GM19328 (cell line): Measurements from ENCODE around the gene KRT84.
"Not testable (repeated sequence)": the region's sequence is repeated elsewhere in the genome, so short reads cannot be mapped to it uniquely, and the experiment has no call there.

Experiments
- ATAC-seq: cut with Tn5 transposase; IDR thresholded peaks from one replicate; pipeline ENCODE4 v1.9.1; 2021; ENCODE audit warnings: mild to moderate bottlenecking, moderate library complexity; ENCODE audit not compliant: unreplicated experiment

KRT84 gene

DNA sequence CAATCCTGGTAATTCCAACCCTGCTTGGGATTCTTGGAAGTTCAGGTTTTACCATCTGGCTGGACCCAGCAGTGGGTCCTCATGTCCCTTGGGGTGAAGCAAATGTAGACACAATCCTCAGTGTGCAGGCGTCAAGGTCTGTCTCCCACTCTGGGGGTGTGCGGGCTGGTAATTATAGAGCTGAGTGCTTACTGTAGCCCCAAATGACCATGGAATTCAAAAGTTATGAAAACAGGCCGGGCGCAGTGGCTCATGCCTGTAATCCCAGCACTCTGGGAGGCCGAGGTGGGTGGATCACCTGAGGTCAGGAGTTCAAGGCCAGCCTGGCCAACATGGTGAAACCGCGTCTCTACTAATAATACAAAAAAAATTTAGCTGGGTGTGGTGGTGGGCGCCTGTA lies 40.4 kb downstream of the KRT84 start:
- not testable (repeated sequence) for ATAC-seq

DNA sequence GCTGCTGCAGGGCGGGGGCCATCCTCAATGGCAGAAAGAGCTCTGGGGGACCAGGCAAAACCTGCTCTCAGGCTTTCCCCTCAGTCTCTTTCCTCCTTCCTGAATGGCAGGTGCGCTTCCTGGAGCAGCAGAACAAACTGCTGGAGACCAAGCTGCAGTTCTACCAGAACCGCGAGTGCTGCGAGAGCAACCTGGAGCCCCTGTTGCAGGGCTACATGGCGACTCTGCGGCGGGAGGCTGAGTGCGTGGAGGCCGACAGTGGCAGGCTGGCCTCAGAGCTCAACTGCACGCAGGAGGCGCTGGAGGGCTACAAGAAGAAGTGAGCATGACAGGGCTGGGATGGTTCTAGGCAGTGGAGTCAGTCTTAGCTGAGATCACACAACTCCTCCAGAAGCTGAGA lies 41.3 kb downstream of the KRT84 start:
- ATAC-seq: no peak

DNA sequence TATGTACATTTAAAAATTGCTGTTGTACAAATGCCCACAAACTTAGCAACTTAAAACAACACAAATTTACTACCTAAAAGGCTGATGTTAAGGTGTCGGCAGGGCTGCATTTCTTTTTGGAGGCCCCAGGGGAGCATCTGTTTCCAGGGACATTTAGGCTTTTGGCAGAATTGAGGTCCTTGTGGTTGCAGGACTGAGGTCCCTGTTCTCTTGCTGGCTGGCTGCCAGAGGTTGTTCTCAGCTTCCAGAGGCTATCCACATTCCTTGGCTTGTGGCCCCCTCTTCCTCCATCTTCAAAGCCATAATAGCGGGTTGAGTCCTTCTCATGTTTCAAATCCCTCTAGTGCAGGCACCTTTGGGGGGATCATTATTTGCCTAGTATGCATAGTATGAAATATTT lies 41.9 kb downstream of the KRT84 start:
- no peak for ATAC-seq

DNA sequence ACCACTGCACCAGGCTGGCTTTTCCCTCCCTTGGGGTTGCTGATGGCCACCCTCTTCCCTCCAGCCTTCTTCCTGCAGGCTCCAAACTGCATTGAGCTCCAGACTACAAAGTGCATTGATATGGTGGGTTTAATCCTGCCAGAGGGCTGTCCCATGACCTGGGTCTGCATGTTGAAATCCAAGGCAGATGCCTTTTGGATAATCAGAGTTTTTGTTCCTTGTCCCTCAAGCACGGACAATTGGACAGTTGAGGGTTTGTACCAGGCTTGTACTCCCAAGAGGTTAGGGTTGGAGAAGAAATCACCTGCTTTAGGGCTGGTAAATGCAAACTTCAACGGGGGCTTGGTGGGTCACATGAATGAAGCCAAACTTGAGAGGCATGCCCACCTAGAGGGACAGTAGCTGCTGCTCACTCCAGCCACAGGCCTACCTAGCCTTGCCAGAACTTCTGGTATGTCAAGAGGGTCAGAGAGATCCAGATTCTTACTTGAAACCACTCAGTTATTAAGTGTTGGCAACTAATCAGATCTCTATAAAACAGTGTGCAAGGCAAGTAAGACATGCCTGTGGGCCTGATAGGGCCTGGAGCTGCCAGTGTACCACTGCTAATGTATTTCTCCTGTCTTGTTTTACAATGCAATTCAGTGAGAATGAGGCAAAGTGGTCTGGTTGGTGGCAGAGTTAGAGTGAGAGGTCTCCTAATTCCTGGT lies 42.5 kb downstream of the KRT84 start:
- no peak for ATAC-seq

DNA sequence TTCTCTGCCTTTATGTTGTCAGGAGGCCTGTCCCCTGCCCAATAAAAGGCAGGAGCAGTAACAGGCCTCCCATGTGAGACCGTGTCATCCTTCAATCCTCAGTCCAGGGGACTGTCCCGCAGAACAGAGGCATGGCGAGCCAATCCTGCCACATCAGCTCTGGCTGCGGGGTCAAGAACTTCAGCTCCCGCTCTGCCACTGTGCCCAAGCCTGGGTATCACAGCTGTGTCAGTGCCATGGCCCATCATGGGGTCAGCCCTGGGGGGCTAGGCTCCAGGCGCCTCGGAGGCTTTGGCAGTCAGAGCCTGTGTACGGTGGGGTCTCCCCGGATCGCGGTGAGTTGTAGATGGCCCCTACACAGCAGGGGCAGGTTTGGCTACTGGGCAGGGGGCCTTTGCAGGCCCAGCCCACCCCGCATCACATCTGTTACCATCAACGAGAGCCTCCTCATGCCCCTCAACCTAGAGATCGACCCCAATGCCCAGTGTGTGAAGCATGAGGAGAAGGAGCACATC lies 44.3 kb downstream of the KRT84 start:
- no peak for ATAC-seq

DNA sequence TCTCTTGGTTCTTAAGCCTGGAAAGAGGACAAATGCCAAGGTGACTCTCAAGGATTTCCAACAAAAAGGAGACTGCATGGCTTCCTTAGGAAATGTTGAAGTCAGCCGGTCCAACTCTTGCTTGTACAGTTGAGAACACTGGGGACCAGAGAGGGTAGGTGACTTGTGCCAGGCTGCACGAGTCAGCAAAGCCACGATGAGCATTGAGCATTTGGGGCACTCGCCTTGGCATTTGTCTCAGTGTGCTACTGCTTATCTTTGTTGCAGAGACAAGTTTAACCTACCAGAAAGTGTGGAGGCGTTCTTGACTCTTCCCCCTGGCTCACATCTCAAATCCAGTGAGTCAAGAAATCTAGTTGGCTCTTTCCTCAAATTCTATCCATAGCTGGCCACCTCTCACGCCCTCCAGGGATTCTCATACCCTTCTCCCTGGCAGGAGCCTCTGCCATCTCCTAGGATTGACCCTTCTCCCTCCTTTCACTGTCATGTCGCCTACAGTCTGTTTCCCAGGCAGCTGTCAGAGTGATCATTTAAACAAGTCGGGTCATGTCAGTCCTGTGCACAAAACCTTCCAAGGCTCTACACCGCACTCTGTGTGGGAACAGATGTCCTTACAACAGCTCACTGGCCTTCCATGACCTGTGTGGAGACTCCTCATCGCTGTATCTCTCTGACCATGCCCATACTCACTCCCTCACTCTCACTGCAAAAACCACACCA lies 47.1 kb downstream of the KRT84 start:
- ATAC-seq: no peak

DNA sequence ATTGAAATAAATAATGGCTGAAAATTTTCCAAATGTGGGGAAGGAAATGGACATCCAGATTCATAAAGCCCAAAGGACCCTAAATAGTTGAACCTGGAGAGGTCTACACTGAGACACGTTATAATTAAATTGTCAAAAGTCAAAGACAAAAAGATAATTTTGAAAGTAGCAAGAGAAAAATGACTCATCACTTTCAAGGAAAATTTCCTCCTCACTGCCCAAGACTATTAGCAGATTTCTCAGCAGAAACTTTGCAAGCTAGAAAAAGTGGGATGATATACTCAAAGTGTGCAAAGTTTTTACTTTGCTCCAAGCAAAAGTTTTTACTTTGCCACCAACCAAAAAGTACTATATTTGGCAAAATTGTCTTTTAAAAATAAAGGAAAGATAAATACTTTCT lies 48.4 kb downstream of the KRT84 start:
- no peak for ATAC-seq

DNA sequence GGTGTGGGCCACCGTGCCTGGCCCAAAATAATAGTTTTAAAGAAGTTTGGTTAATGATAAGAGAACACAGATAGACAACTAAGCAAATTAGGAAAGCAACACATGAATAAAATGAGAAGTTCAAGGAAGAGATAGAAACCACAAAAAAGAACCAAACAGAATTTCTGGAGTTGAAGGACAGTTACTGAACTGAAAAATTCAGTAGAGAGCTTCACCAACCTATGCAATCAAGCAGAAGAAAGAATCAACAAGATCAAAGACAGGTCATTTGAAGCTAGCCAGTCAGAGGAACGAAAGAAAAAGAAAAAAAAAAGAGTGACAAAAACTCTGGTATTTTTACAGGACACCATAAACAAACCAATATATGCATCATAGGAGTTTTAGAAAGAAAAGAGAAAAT lies 48.8 kb downstream of the KRT84 start:
- ATAC-seq: no peak

DNA sequence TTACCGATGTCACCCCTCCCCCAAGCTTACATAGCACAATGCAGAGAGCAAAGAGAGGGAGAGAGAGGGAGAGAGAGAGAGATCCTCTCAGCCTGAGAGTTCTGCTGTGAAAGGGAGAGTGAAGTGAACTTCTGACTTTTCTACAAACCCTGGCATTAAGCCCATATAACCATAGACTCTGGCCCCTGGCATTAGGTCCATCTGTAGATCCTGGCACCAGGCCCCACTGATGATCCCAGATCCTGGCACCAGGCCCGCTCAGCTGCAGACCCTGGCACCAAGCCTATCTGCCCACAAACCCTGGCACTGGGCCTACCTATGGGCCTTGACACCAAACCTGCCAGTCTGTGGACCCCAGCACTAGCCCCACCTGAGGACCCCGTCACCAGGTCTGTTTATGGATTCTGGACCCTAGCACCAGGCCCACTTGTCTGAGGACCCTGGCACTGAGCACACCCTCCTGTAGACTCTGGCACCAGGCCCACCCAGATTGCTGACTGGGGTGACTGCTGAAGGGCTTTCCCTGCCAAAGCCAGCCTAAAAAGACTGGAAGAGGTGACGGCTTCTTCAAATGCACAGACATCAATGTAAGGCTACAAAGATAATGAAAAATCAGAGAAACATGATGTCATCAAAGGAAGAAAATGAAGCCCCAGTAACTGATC lies 49.7 kb downstream of the KRT84 start:
- ATAC-seq: no peak

DNA sequence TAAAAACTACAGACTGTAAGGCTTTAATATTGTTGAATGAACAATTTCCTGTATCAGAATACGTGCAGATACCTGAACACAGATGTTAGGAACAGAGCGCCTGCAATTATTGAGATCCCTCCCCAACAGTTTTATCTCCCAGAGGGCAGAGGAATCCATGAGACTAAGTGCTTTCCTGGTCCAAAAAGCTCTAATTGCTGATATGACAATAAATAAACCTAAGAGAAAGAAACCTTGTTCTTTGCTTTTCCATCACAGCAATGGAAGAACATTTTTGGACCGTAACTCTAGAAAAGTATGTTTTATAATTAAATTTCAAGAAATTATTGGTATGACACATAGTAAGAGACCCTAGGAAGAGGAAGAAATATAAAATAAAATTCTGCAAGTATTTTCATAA lies 51.3 kb downstream of the KRT84 start:
- ATAC-seq: no peak

DNA sequence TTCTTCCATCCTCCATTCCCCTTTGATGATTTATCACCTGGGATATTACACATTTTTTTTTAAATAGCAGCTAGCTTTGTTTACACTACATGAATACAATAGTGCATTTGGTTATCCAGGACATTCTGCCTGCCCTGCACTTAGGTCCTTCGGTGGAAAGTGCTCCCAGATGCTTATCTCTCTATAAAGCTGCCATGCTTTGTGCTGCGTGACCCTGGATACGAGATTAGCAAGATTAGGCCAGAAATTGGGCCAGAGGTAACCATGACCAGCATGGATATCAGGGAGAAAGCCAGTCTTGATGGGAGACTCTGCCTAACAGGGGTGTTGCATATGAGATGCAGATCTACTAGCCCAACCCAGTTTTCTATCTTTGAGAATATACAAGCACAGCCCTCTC lies 52.1 kb downstream of the KRT84 start:
- ATAC-seq: no peak

DNA sequence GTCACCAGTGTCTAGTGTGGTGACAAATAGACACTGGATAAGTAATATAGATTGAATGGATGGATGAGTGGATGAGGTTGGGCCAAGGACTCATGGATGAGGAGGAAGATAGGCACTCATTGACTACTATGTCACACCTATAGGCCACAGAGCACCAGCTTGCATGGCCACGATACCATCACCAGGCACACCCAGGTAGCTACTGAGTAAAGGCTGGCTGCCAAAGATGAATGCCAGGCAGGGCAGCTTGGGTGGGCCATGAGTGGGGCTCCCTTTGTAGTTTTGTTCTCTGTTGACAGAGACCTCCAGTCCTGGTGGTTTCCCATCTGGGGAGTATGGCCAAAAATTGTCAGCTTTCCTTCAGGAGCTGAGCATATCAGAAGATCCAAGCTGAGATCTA lies 53.1 kb downstream of the KRT84 start:
- ATAC-seq: no peak

DNA sequence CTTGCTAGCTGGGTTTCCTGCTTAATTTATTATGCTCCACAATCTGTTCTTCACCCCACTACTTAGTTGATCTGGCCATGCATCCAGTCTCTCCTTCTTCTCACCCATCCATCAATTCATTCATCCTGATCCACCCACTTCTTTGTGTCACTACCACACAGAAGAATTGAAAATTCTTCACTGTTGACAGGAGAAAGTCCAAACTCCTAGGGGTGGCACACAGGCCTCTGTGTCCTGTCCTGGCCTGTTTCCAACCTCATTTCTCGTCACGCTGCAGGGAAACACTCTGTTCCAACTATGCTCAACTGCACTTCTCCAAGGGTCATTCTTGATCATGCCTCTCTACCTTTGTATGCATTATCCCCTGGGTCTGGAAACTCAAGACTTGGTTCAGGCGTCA lies 53.6 kb downstream of the KRT84 start:
- no peak for ATAC-seq

DNA sequence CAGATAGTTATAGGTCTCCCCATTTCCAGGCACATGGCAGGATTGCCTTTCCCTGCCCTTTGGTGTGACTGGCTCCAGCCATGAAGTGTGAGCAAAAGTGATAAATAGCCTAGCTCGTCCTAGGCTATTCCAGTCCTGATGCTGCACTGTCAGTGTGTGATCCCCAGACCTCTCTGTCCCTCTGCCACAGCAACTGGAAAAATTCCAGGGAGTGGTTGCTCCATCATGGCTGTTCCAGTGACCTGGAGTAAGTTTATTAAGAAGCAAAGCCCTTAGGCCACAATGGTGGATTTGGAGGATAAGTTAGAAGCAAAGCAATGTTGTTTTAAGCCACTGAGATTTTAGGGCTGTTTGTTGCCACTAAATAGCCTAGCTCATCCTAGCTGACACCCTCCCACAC lies 54.4 kb downstream of the KRT84 start:
- no peak for ATAC-seq

DNA sequence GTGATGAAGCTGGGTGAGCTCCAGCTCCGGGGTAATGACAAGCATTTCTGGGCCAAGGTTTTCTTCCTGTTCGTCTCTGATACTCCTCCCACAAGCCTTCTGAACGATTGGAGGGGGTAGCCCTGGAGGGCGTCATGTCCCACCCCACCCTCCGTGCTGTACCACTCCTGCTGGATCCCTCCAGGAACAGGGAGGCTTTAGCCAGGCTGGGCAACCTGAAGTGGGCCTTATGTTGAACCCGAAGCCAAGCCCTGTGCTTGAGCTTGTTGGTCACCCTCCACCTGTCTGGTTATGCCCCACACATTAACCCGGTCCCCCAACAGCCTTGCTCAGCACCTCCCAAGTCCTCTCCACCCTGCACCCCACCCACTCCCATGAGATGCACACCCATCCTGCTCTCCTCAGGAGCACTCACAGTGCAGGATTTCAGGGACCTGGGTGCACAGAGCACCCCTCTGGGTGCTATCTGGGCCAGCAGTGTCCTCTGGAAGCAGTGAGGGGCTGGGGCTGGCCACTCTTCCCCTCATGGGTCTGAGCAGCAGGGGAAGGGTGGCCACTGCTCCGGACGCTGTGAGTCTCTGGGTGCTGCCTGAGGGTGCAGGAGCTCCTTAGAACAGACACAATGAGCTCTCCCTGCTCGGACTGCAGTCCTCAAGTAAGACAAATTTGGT lies 57.5 kb downstream of the KRT84 start:
- ATAC-seq: no peak
